Lower leg skin (tissue), 3 donors: ENCODE measurements around the gene MRM3.

Source experiments
- POLR2A ChIP-seq, 2 donors: fragments of 450-650 bp; IDR thresholded peaks; one replicate each; pipeline ENCODE4 v1.6.1; 2016 to 2017; ENCODE audit warnings: antibody characterized with exemption in 2 of 2, mild to moderate bottlenecking in 1 of 2, moderate library complexity in 1 of 2
- TF ChIP-seq, protein P1 (sequence below), 3 donors: fragments of 450-650 bp; IDR thresholded peaks; one replicate each; pipeline ENCODE4 v1.5.1; 2016; ENCODE audit warnings: antibody characterized with exemption in 3 of 3, mild to moderate bottlenecking in 3 of 3, moderate library complexity in 2 of 3

GRCh38 chr17:826778-827177 lies 44.6 kb downstream of the MRM3 start:
- TF ChIP-seq, protein P1, sequence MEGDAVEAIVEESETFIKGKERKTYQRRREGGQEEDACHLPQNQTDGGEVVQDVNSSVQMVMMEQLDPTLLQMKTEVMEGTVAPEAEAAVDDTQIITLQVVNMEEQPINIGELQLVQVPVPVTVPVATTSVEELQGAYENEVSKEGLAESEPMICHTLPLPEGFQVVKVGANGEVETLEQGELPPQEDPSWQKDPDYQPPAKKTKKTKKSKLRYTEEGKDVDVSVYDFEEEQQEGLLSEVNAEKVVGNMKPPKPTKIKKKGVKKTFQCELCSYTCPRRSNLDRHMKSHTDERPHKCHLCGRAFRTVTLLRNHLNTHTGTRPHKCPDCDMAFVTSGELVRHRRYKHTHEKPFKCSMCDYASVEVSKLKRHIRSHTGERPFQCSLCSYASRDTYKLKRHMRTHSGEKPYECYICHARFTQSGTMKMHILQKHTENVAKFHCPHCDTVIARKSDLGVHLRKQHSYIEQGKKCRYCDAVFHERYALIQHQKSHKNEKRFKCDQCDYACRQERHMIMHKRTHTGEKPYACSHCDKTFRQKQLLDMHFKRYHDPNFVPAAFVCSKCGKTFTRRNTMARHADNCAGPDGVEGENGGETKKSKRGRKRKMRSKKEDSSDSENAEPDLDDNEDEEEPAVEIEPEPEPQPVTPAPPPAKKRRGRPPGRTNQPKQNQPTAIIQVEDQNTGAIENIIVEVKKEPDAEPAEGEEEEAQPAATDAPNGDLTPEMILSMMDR (IDR thresholded peaks at IDR 0.05), result no peak
- no peak for TF ChIP-seq POLR2A (IDR thresholded peaks at IDR 0.05)
